OCI-LY7 (cell line): ENCODE results near the gene TMEM80. TPM values are rescaled to one million over a fixed set of nuclear protein-coding genes. Genes with fewer than 3 reads are reported as not detected.
"Not testable (repeated sequence)": the region's sequence is repeated elsewhere in the genome, so short reads cannot be mapped to it uniquely, and the experiment has no call there.

ENCODE experiments used
- BruUV-seq: library from RNA; stranded (reverse); fragments of 400-500 nt; replicated peaks from 2 replicates; lab custom pipeline; 2021; lab: Mats Ljungman, UMichigan
- CTCF ChIA-PET: fragments of 300-600 bp; sonication (Branson Sonifier 250); formaldehyde crosslinking; loops from one replicate; lab custom pipeline; 2022; ENCODE audit warnings: antibody characterized with exemption; ENCODE audit not compliant: unreplicated experiment; lab: Charles Lee
- POLR2A ChIA-PET: fragments of 300-600 bp; sonication (Branson Sonifier 250); formaldehyde crosslinking; loops from one replicate; lab custom pipeline; 2022; ENCODE audit warnings: antibody characterized with exemption; lab: Charles Lee
- DNase-seq: peaks from one replicate; pipeline ENCODE4 v3.0.0-alpha.2; 2015; ENCODE audit warnings: low spot score
- H2AFZ ChIP-seq: fragments of 200-600 bp; sonication (generic), shearing (Covaris generic); 2 replicates; pipeline ENCODE4 v1.6.1; 2014; ENCODE audit warnings: mild to moderate bottlenecking, antibody characterized with exemption, low read length, moderate library complexity
- H3K27ac ChIP-seq: fragments of 200-600 bp; sonication (generic); 2 replicates; pipeline ENCODE4 v1.5.1; 2014; ENCODE audit warnings: mixed run types, low read depth, mild to moderate bottlenecking, moderate library complexity, low read length, inconsistent platforms; ENCODE audit not compliant: poor library complexity, severe bottlenecking
- H3K36me3 ChIP-seq: fragments of 200-600 bp; sonication (generic); 2 replicates; pipeline ENCODE4 v1.6.1; 2014; ENCODE audit warnings: mild to moderate bottlenecking, antibody characterized with exemption, low read length, moderate library complexity, mixed read lengths; ENCODE audit not compliant: insufficient read depth
- H3K4me1 ChIP-seq: fragments of 200-600 bp; sonication (generic); 2 replicates; pipeline ENCODE4 v1.5.1; 2014; ENCODE audit warnings: mild to moderate bottlenecking, low read length; ENCODE audit not compliant: insufficient read depth, poor library complexity, severe bottlenecking
- H3K4me2 ChIP-seq: fragments of 200-600 bp; sonication (generic); 2 replicates; pipeline ENCODE4 v1.6.1; 2014; ENCODE audit warnings: mild to moderate bottlenecking, low read length
- H3K4me3 ChIP-seq: fragments of 200-600 bp; sonication (generic); 2 replicates; pipeline ENCODE4 v1.5.1; 2014; ENCODE audit warnings: mild to moderate bottlenecking, low read depth, low read length; ENCODE audit not compliant: poor library complexity, severe bottlenecking
- H3K79me2 ChIP-seq: fragments of 200-600 bp; sonication (generic); 2 replicates; pipeline ENCODE4 v1.6.1; 2016; ENCODE audit warnings: low read depth, mild to moderate bottlenecking, low read length, moderate library complexity, mixed read lengths; ENCODE audit not compliant: insufficient read depth
- H3K9me2 ChIP-seq: fragments of 200-600 bp; sonication (generic); 2 replicates; pipeline ENCODE4 v1.6.1; 2016; ENCODE audit warnings: mild to moderate bottlenecking, low read length, mixed read lengths; ENCODE audit not compliant: insufficient read depth
- H3K9me3 ChIP-seq: fragments of 200-600 bp; sonication (generic); 2 replicates; pipeline ENCODE4 v1.6.1; 2014; ENCODE audit warnings: mild to moderate bottlenecking, mixed run types, low read length, mixed read lengths
- H4K20me1 ChIP-seq: fragments of 200-600 bp; sonication (generic); 2 replicates; pipeline ENCODE4 v1.6.1; 2014; ENCODE audit warnings: mild to moderate bottlenecking, antibody characterized with exemption, low read length, moderate library complexity, mixed read lengths; ENCODE audit not compliant: insufficient read depth
- CTCF ChIP-seq: fragments of 200-600 bp; sonication (generic); conservative IDR thresholded peaks from 2 replicates; pipeline ENCODE4 v1.5.1; 2014; ENCODE audit warnings: mild to moderate bottlenecking, antibody characterized with exemption, low read length, moderate library complexity, mixed read lengths
- EZH2phosphoT487 ChIP-seq: fragments of 200-600 bp; sonication (generic); IDR thresholded peaks from 2 replicates; pipeline ENCODE4 v1.6.1; 2018; ENCODE audit warnings: low read depth, borderline replicate concordance, mild to moderate bottlenecking, mixed run types, antibody characterized with exemption, low read length, moderate library complexity, mixed read lengths
- intact Hi-C: fragments of 100-400 bp; cut with micrococcal nuclease; formaldehyde crosslinking; loops from one replicate; pipeline ENCODE4 v1.10.0; 2022; ENCODE audit not compliant: unreplicated experiment
- total RNA-seq, 2 experiments: library from RNA; depleted of rRNA in 1 of 2; stranded (reverse); fragments of >200 nt in 1 of 2; shearing (Covaris generic) in 1 of 2; gene quantifications; 2 replicates each; pipeline ENCODE4 v1.2.3, GENCODE V29; 2014 to 2022

The TMEM80 gene
- total RNA-seq, 2 experiments from 2014 or later, result 52.7 to 52.8 TPM

- Histone ChIP-seq H3K27ac (no peak overlapping the region), H3K79me2 (no peaks in the 10 kb centered on the region), H3K36me3 (peaks cover 59% of the 10 kb centered on the region), H4K20me1 (no peaks in the 10 kb centered on the region), H3K9me2 (no peaks in the 10 kb centered on the region), H3K4me2 (no peak overlapping the region), H3K4me3 (no peak overlapping the region), H2AFZ (no peak overlapping the region), H3K4me1 (no peaks in the 10 kb centered on the region), H3K9me3 (no peaks in the 10 kb centered on the region)
- ChIA-PET POLR2A (interaction anchor here (0.6 kb wide), 1 partner anchor 45 kb away, joined by 3 read pairs; the partner anchor contains the start of gene TMEM80), CTCF (no interaction called here)
- TF ChIP-seq CTCF (no peak), EZH2phosphoT487 (no peak)
- BruUV-seq, result no TSS peak
- DNase-seq, result no peak
- intact Hi-C loops, result no loop called here
Measured at GRCh38 chr11:650482-650881, 45.1 kb upstream of the TMEM80 start.

- H3K9me3 ChIP-seq, POLR2A ChIA-PET: not testable (repeated sequence)
Measured at GRCh38 chr11:653136-653535, 42.5 kb upstream of the TMEM80 start.

GRCh38 chr11:653837-654236 is 41.8 kb upstream of the TMEM80 start:
- DNase-seq, result no peak
- no peaks in the 10 kb centered on the region for H4K20me1 ChIP-seq
- H3K27ac ChIP-seq, result no peak overlapping the region
- intact Hi-C loops, result no loop called here
- H3K4me3 ChIP-seq, result no peak overlapping the region
- H2AFZ ChIP-seq, result no peak overlapping the region
- ChIA-PET CTCF (no interaction called here), POLR2A (no interaction called here)
- H3K9me3 ChIP-seq, result no peaks in the 10 kb centered on the region
- peaks cover 56% of the 10 kb centered on the region for H3K36me3 ChIP-seq
- no peaks in the 10 kb centered on the region for H3K79me2 ChIP-seq
- H3K4me1 ChIP-seq, result no peaks in the 10 kb centered on the region
- no peaks in the 10 kb centered on the region for H3K9me2 ChIP-seq
- H3K4me2 ChIP-seq, result no peak overlapping the region
- no TSS peak for BruUV-seq
- TF ChIP-seq CTCF (no peak), EZH2phosphoT487 (no peak)

More at GRCh38 chr11:653136-653535, 42.5 kb upstream of the TMEM80 start:
- DNase-seq, H4K20me1 ChIP-seq, H3K4me1 ChIP-seq, BruUV-seq, H3K4me3 ChIP-seq, H3K27ac ChIP-seq, H2AFZ ChIP-seq, H3K9me2 ChIP-seq, intact Hi-C loops, H3K4me2 ChIP-seq, H3K79me2 ChIP-seq, CTCF ChIA-PET: not testable (repeated sequence)
- peaks cover 51% of the 10 kb centered on the region for H3K36me3 ChIP-seq

- H3K36me3 ChIP-seq, result peaks cover 56% of the 10 kb centered on the region
- H2AFZ ChIP-seq, CTCF ChIA-PET, H3K4me2 ChIP-seq, H3K79me2 ChIP-seq, H4K20me1 ChIP-seq, H3K4me1 ChIP-seq, BruUV-seq, H3K9me2 ChIP-seq, H3K4me3 ChIP-seq, POLR2A ChIA-PET, H3K27ac ChIP-seq, H3K9me3 ChIP-seq, DNase-seq, intact Hi-C loops: not testable (repeated sequence)
Measured at GRCh38 chr11:654444-654843, 41.2 kb upstream of the TMEM80 start.
